Activated CD8-positive, alpha-beta T cell treated with anti-CD3 and anti-CD28 coated beads for 36 hours (primary cell): ENCODE measurements around the gene CCDC91. TPM values are rescaled to one million over a fixed set of nuclear protein-coding genes. Genes with fewer than 3 reads are reported as not detected.

Source experiments
- ATAC-seq: fragments of 200-7000 bp; cut with Tn5 transposase; one replicate; pipeline ENCODE4 v1.10.0; 2021; ENCODE audit warnings: mild to moderate bottlenecking, moderate library complexity
- CTCF ChIA-PET: fragments of 350-600 bp; sonication (Branson Sonifier 250); formaldehyde crosslinking; loops from one replicate; lab custom pipeline; 2021; ENCODE audit warnings: antibody characterized with exemption; lab: Charles Lee
- POLR2A ChIA-PET: fragments of 350-600 bp; sonication (Branson Sonifier 250); formaldehyde crosslinking; loops from one replicate; lab custom pipeline; 2021; ENCODE audit warnings: antibody characterized with exemption; lab: Charles Lee
- DNase-seq: peaks from one replicate; pipeline ENCODE4 v3.0.0-alpha.2; 2020
- H3K27ac Mint-ChIP-seq: one replicate; pipeline ENCODE4 v1.8.0; 2021; ENCODE audit warnings: mild to moderate bottlenecking, mixed read lengths
- H3K27me3 Mint-ChIP-seq: one replicate; pipeline ENCODE4 v1.8.0; 2021; ENCODE audit warnings: mixed read lengths
- H3K36me3 Mint-ChIP-seq: one replicate; pipeline ENCODE4 v1.8.0; 2021; ENCODE audit warnings: low read depth, mixed read lengths
- H3K4me1 Mint-ChIP-seq: one replicate; pipeline ENCODE4 v1.8.0; 2021; ENCODE audit warnings: low read depth, mixed read lengths
- H3K4me3 Mint-ChIP-seq: one replicate; pipeline ENCODE4 v1.8.0; 2021; ENCODE audit warnings: mild to moderate bottlenecking, moderate library complexity, mixed read lengths
- H3K9me3 Mint-ChIP-seq: one replicate; pipeline ENCODE4 v1.8.0; 2021; ENCODE audit warnings: mixed read lengths
- CTCF ChIP-seq: fragments of 200-600 bp; IDR thresholded peaks from one replicate; pipeline ENCODE4 v1.8.0; 2022; ENCODE audit warnings: antibody characterized with exemption, mild to moderate bottlenecking
- intact Hi-C: fragments of 100-400 bp; cut with micrococcal nuclease; formaldehyde crosslinking; loops from one replicate; pipeline ENCODE4 v1.10.0; 2022
- total RNA-seq, 2 experiments: library from RNA; stranded (reverse); gene quantifications; one replicate each; pipeline ENCODE4 v1.2.3, GENCODE V29; 2021

Gene CCDC91
- total RNA-seq, 2 experiments from 2014 or later = 14.7 to 14.8 TPM

DNA sequence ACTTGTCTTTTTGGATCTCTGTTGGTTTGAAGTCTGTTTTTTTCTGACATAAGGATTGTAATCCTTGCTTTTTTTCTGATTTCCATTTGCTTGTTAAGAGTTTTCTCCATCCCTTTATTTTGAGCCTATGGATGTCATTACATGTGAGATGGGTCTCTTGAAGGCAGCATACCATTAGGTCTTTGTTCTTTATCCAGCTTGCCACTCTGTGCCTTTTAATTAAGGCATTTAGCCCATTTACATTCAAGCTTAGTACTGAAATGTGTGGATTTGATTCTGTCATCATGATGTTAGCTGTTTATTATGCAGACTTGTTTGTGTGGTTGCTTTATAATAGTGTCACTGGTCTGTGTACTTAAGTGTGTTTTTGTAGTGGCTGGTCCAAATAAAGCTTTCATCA is 100.0 kb downstream of the CCDC91 start:
- POLR2A ChIA-PET = no interaction called here
- Mint-ChIP-seq H3K9me3 (peaks cover 27% of the 10 kb centered on the region), H3K36me3 (peaks cover 61% of the 10 kb centered on the region), H3K27me3 (no peaks in the 10 kb centered on the region), H3K4me1 (peaks cover 2% of the 10 kb centered on the region), H3K27ac (no peak overlapping the region), H3K4me3 (no peak overlapping the region)
- intact Hi-C loops = no loop called here
- TF ChIP-seq CTCF = no peak
- DNase-seq = no peak
- ATAC-seq = no peak
- CTCF ChIA-PET = no interaction called here

DNA sequence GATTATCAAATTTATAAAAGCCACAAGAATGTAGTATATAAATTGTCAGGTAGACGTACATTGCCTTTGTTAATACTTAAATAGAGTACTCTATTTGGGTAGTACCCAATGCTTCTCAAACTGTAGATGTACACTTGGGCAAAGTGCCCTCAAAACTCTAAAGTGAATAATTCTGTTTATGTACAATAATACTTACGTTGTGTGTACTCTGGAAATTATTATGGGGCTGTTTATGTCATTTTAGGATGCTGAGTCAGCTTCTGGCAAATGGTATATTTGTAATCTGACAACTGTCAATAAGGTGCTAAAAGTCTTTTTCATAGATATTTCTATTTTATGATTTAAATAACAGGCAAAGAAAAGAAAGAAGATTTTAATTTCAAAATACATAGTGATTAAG is 102.4 kb downstream of the CCDC91 start:
- TF ChIP-seq CTCF = no peak
- ChIA-PET CTCF (no interaction called here), POLR2A (no interaction called here)
- Mint-ChIP-seq H3K27ac (no peak overlapping the region), H3K27me3 (no peaks in the 10 kb centered on the region), H3K9me3 (peaks cover 18% of the 10 kb centered on the region), H3K36me3 (peaks cover 50% of the 10 kb centered on the region), H3K4me1 (peaks cover 5% of the 10 kb centered on the region), H3K4me3 (no peak overlapping the region)
- DNase-seq (no peak), ATAC-seq (no peak)
- intact Hi-C loops = no loop called here

- no peak overlapping the region for H3K4me3 Mint-ChIP-seq
- no peaks in the 10 kb centered on the region for H3K27me3 Mint-ChIP-seq
- DNase-seq = no peak
- no peak overlapping the region for H3K27ac Mint-ChIP-seq
- CTCF ChIA-PET = no interaction called here
- peaks cover 34% of the 10 kb centered on the region for H3K36me3 Mint-ChIP-seq
- no peak for ATAC-seq
- POLR2A ChIA-PET = no interaction called here
- peaks cover 8% of the 10 kb centered on the region for H3K9me3 Mint-ChIP-seq
- intact Hi-C loops = no loop called here
- no peak for TF ChIP-seq CTCF
- H3K4me1 Mint-ChIP-seq = peaks cover 8% of the 10 kb centered on the region
These were observed 104.0 kb downstream of the CCDC91 start for GRCh38 chr12:28294300-28294699.

DNA sequence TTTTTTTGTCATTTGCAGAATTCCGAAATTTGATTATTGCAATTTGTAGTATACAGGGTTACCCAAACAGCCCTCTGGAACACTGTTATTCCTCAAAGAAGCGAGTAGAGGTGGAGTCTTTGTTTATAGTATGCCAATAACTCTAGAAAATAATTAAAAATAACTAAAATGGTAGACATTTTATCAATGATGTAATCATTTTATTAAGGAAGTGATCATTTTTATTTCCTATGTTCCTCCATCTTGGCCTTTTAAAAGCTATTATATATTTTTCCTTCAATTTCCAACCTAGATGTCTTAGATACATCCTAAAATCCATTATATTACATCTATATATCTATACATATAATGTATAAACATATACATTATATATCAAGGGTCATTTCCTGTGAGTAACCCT is 106.0 kb downstream of the CCDC91 start:
- intact Hi-C loops = no loop called here
- no peak overlapping the region for H3K4me3 Mint-ChIP-seq
- ATAC-seq (no peak), DNase-seq (no peak)
- ChIA-PET CTCF (no interaction called here), POLR2A (no interaction called here)
- H3K9me3 Mint-ChIP-seq = no peaks in the 10 kb centered on the region
- H3K4me1 Mint-ChIP-seq = peaks cover 11% of the 10 kb centered on the region
- no peak for TF ChIP-seq CTCF
- no peaks in the 10 kb centered on the region for H3K27me3 Mint-ChIP-seq
- peaks cover 22% of the 10 kb centered on the region for H3K36me3 Mint-ChIP-seq
- H3K27ac Mint-ChIP-seq = no peak overlapping the region

DNA sequence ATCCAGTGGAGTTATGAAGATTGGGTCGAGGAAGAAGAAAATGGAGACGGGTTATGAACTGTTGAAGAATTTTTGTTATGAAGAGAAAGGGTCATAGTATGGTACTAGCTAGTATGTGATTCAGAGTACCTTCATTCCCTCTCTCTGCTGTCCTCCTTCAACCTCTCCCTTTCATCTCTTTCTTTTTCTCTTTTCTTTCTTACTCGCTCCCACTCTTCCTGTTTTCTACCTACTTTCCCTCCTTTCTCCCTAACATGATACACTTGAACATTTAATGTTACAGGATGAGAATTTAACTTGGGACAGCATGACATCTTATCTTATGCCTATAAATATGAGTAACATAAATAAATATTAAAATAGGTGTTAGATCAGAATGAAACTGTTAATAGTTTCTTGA is 112.9 kb downstream of the CCDC91 start:
- POLR2A ChIA-PET = no interaction called here

More for the DNA sequence above, 112.9 kb downstream of the CCDC91 start:
- no peak for TF ChIP-seq CTCF
- Mint-ChIP-seq H3K9me3 (no peaks in the 10 kb centered on the region), H3K27ac (no peak overlapping the region), H3K4me3 (no peak overlapping the region), H3K36me3 (peaks cover 14% of the 10 kb centered on the region), H3K4me1 (peaks cover 16% of the 10 kb centered on the region), H3K27me3 (no peaks in the 10 kb centered on the region)
- ATAC-seq = no peak
- no peak for DNase-seq
- intact Hi-C loops = no loop called here
- CTCF ChIA-PET = no interaction called here
